Breast epithelium (tissue), 4 donors: ENCODE measurements around the gene SYT14. TPM values are rescaled to one million over a fixed set of nuclear protein-coding genes. Genes with fewer than 3 reads are reported as not detected.

Experiments
- DNase-seq, 2 donors: peaks; one replicate each; pipeline ENCODE4 v3.0.0-alpha.2; 2019; ENCODE audit warnings: low spot score in 2 of 2
- H3K27ac ChIP-seq, 2 donors: fragments of 200-600 bp; sonication (generic) in 1 of 2; one replicate each; pipeline ENCODE4 v1.5.1; 2016 to 2019; ENCODE audit warnings: mild to moderate bottlenecking in 1 of 2
- H3K27me3 ChIP-seq, 2 donors: fragments of 200-600 bp; sonication (generic) in 1 of 2; one replicate each; pipeline versions ENCODE4 v1.5.1 to v1.6.0; 2017 to 2019; ENCODE audit warnings: control low read depth in 1 of 2, mild to moderate bottlenecking in 1 of 2
- H3K36me3 ChIP-seq: fragments of 200-600 bp; one replicate; pipeline ENCODE4 v1.5.1; 2019
- H3K4me1 ChIP-seq, 2 donors: fragments of 200-600 bp; sonication (generic); one replicate each; pipeline ENCODE4 v1.5.1; 2016 to 2019; ENCODE audit warnings: control low read depth in 1 of 2
- H3K4me3 ChIP-seq, 3 donors: fragments of 200-600 bp; sonication (generic); 1 replicate in 2 of 3; 2 replicates in 1 of 3; pipeline ENCODE4 v1.5.1; 2016 to 2019; ENCODE audit warnings: mild to moderate bottlenecking in 3 of 3, moderate library complexity in 2 of 3
- H3K9me3 ChIP-seq, 2 donors: fragments of 200-600 bp; sonication (generic) in 1 of 2; one replicate each; pipeline ENCODE4 v1.5.1; 2016 to 2019; ENCODE audit warnings: control low read depth in 1 of 2
- POLR2A ChIP-seq: fragments of 450-650 bp; IDR thresholded peaks from one replicate; pipeline ENCODE4 v1.6.1; 2016; ENCODE audit warnings: antibody characterized with exemption, mild to moderate bottlenecking, moderate library complexity
- POLR2AphosphoS5 ChIP-seq, 3 donors: sonication (generic); formaldehyde crosslinking; IDR thresholded peaks; one replicate each; pipeline ENCODE4 v1.6.1; 2017; ENCODE audit warnings: antibody characterized with exemption in 3 of 3
- intact Hi-C: fragments of 100-400 bp; cut with DNase I; formaldehyde crosslinking; loops from one replicate; pipeline ENCODE4 v1.15.1; 2023; ENCODE audit warnings: low total_unique reads
- total RNA-seq, 3 donors: library from RNA; depleted of rRNA; stranded (reverse); fragments of >200 nt; gene quantifications; one replicate each; pipeline ENCODE4 v1.1.0, GENCODE V29; 2016
- TF ChIP-seq, protein P1 (sequence below), 3 donors: fragments of 450-650 bp; IDR thresholded peaks; one replicate each; pipeline ENCODE4 v1.5.1; 2016 to 2017; ENCODE audit warnings: antibody characterized with exemption in 3 of 3, mild to moderate bottlenecking in 3 of 3, moderate library complexity in 3 of 3

SYT14 gene
- total RNA-seq, 3 donors from 2014 or later = 0.73 TPM; not detected in 2

DNA sequence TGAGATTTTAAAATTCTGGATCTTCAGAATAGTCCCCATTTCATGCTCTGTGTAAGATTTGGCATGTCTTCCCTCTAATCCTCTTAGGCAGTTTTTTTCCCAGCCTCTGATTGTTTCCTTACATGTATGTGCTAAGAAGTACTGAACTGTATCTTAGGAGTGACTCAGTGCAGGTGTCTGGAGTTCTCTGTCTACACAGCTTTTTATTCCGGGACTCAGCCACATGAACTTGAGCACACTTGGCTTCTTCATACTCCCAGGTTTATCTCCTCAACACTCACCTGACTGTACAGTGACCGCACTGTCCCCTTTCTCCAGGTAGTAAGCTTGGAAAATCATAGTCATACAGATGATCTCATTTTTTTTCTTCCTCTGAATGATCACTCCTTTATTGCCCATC is 50.7 kb downstream of the SYT14 start:
- Histone ChIP-seq H3K27ac (no peak overlapping the region), H3K4me1 (no peaks in the 10 kb centered on the region), H3K9me3 (peaks cover 6 to 7% of the 10 kb centered on the region in 2 donors), H3K27me3 (peaks cover 0 to 5% of the 10 kb centered on the region in 2 donors), H3K36me3 (no peaks in the 10 kb centered on the region), H3K4me3 (no peak overlapping the region)
- intact Hi-C loops = no loop called here
- DNase-seq = no peak
- TF ChIP-seq, protein P1, sequence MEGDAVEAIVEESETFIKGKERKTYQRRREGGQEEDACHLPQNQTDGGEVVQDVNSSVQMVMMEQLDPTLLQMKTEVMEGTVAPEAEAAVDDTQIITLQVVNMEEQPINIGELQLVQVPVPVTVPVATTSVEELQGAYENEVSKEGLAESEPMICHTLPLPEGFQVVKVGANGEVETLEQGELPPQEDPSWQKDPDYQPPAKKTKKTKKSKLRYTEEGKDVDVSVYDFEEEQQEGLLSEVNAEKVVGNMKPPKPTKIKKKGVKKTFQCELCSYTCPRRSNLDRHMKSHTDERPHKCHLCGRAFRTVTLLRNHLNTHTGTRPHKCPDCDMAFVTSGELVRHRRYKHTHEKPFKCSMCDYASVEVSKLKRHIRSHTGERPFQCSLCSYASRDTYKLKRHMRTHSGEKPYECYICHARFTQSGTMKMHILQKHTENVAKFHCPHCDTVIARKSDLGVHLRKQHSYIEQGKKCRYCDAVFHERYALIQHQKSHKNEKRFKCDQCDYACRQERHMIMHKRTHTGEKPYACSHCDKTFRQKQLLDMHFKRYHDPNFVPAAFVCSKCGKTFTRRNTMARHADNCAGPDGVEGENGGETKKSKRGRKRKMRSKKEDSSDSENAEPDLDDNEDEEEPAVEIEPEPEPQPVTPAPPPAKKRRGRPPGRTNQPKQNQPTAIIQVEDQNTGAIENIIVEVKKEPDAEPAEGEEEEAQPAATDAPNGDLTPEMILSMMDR (IDR thresholded peaks at IDR 0.05) = no peak
- TF ChIP-seq POLR2AphosphoS5 (IDR thresholded peaks at IDR 0.05) (no peak), POLR2A (no peak)

DNA sequence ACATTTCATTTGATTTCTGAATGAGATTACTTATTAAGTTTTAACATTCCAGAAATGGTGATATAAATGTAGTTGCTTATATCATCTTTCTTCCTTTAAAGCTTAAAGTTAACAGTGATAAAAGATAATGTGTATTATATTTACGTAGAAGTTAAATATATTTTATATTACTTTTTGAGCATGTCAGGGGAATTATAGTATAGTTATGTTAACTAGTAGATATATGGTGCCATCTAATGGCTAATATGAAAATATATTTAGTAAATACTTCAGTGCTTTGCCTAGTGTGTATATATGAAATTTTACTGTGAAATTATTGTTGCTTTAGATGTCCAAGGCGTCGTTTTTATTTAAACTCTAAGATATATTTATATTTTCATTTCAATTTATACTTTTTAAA is 51.5 kb downstream of the SYT14 start:
- peaks cover 6 to 7% of the 10 kb centered on the region in 2 donors for H3K9me3 ChIP-seq
- H3K36me3 ChIP-seq = no peaks in the 10 kb centered on the region
- no peak for DNase-seq
- H3K4me3 ChIP-seq = no peak overlapping the region
- H3K4me1 ChIP-seq = no peaks in the 10 kb centered on the region
- peaks cover 0 to 5% of the 10 kb centered on the region in 2 donors for H3K27me3 ChIP-seq
- no peak overlapping the region for H3K27ac ChIP-seq
- no peak for TF ChIP-seq POLR2A
- TF ChIP-seq, protein P1 (IDR thresholded peaks at IDR 0.05) = peak in 1 of 3 donors; percentile 13
- intact Hi-C loops = no loop called here

DNA sequence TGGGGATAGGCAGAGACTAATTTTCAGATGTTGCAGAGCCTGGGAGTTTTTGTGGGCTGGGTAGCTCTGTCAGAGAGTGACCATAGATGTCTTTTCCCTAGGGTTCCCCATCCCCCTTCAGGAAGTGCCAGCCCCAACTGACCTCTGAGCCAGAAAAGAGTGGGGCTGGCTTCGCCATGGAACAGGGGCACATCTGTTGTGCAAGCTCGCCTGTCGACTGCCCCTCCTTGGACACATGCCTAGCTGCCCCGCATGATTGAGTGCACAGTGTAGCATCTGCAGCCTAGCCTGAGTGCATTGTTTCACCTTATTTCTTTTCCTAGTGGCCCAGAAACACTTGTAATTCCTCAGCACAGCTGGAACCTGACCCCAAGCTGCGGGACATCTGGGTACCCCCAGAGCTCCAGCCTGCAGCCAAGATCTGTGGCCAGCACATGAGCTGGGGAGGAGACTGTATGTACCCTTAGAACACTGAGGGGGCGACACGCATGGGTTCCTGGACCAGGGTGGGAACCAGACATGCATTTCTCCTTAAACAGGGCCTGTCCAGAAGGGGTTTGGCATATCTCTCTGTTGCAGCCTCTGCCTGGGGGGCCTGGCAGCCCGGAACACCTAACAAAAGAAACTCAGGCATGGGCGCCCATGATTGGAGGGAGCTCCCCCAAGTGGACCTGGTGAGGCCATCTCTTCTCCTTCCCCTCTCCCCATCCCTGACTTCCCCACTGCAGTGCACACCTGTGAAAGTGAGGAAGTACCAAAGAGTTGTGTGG is 55.2 kb downstream of the SYT14 start:
- H3K36me3 ChIP-seq = no peaks in the 10 kb centered on the region
- H3K27ac ChIP-seq = no peak overlapping the region
- H3K9me3 ChIP-seq = no peaks in the 10 kb centered on the region
- TF ChIP-seq POLR2A = no peak
- TF ChIP-seq, protein P1 (IDR thresholded peaks at IDR 0.05) = no peak
- TF ChIP-seq POLR2AphosphoS5 (IDR thresholded peaks at IDR 0.05) = no peak
- H3K4me1 ChIP-seq = no peaks in the 10 kb centered on the region
- peaks cover 0 to 5% of the 10 kb centered on the region in 2 donors for H3K27me3 ChIP-seq
- no peak for DNase-seq
- intact Hi-C loops = no loop called here
- H3K4me3 ChIP-seq = no peak overlapping the region

DNA sequence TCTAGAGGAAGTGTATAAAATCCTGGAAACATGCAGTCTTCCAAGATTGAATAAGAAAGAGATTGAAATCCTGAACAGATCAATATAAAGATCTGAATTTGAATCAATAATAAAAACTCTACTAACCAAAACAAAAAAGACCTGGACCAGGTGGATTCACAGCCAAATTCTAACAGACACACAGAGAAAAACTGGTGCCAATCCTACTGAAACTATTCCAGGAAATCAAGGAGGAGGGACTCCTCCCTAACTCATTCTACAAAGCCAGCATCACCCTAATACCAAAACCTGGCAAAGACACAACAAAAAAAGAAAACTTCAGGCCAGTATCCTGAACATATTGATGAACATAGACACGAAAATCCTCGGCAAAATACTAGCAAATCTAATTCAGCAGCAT is 58.3 kb downstream of the SYT14 start:
- H3K27me3 ChIP-seq = peaks cover 0 to 5% of the 10 kb centered on the region in 2 donors
- no peaks in the 10 kb centered on the region for H3K9me3 ChIP-seq
- no peaks in the 10 kb centered on the region for H3K4me1 ChIP-seq
- no peak overlapping the region for H3K27ac ChIP-seq
- DNase-seq = no peak
- no peaks in the 10 kb centered on the region for H3K36me3 ChIP-seq
- TF ChIP-seq, protein P1 (IDR thresholded peaks at IDR 0.05) = no peak
- TF ChIP-seq POLR2AphosphoS5 (IDR thresholded peaks at IDR 0.05) (no peak), POLR2A (no peak)
- intact Hi-C loops = no loop called here
- no peak overlapping the region for H3K4me3 ChIP-seq

DNA sequence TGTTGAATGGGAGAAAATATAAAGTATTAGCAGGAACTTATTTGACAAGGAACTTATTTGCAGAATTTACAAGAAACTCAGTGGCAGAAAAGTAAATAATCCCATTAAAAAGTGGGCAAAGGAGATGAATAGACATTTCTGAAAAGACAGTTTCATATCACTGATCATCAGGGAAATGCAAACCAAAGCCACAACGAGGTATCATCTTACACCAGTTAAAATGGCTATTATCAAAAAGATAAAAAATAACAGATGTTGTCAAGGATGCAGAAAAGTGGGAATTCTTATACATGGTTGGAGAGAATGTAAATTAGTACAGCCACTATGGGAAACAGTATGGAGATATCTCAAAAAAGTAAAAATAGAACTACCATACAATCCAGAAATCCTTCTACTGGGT is 61.0 kb downstream of the SYT14 start:
- no peaks in the 10 kb centered on the region for H3K9me3 ChIP-seq
- H3K4me3 ChIP-seq = no peak overlapping the region
- no peaks in the 10 kb centered on the region for H3K4me1 ChIP-seq
- H3K36me3 ChIP-seq = no peaks in the 10 kb centered on the region
- no peak for TF ChIP-seq POLR2A
- TF ChIP-seq, protein P1 (IDR thresholded peaks at IDR 0.05) = no peak
- TF ChIP-seq POLR2AphosphoS5 (IDR thresholded peaks at IDR 0.05) = no peak
- H3K27ac ChIP-seq = no peak overlapping the region
- DNase-seq = no peak
- intact Hi-C loops = no loop called here
- no peaks in the 10 kb centered on the region for H3K27me3 ChIP-seq
